Spleen (tissue), 7 donors: Measurements from ENCODE around the gene LCN6.

Source experiments
- POLR2A ChIP-seq, 3 donors: fragments of 450-650 bp; IDR thresholded peaks; one replicate each; pipeline ENCODE4 v1.5.1; 2017; ENCODE audit warnings: antibody characterized with exemption in 3 of 3, mild to moderate bottlenecking in 1 of 3
- POLR2AphosphoS5 ChIP-seq, 3 donors: sonication (generic); formaldehyde crosslinking; IDR thresholded peaks; one replicate each; pipeline ENCODE4 v1.5.1; 2017; ENCODE audit warnings: antibody characterized with exemption in 3 of 3
- TF ChIP-seq, protein P1 (sequence below), 11 experiments: fragments of 200-600 bp in 7 of 11; fragments of 450-650 bp in 4 of 11; sonication (generic) in 4 of 11; IDR thresholded peaks in 8 of 11; conservative IDR thresholded peaks in 3 of 11; 1 replicate in 7 of 11; 2 replicates in 4 of 11; pipeline versions ENCODE4 v1.4.0 to v1.8.0; 2016 to 2021; ENCODE audit warnings: antibody characterized with exemption in 11 of 11, inconsistent platforms in 4 of 11, mild to moderate bottlenecking in 1 of 11
- donor health status: DM: no; HTN: no; CAD: no; lungs with moderate emphysema.
- donor health status: DM: no; HTN: no; CAD: no.
- donor health status: DM: no; HTN: no; CAD: no.

- TF ChIP-seq, protein P1, sequence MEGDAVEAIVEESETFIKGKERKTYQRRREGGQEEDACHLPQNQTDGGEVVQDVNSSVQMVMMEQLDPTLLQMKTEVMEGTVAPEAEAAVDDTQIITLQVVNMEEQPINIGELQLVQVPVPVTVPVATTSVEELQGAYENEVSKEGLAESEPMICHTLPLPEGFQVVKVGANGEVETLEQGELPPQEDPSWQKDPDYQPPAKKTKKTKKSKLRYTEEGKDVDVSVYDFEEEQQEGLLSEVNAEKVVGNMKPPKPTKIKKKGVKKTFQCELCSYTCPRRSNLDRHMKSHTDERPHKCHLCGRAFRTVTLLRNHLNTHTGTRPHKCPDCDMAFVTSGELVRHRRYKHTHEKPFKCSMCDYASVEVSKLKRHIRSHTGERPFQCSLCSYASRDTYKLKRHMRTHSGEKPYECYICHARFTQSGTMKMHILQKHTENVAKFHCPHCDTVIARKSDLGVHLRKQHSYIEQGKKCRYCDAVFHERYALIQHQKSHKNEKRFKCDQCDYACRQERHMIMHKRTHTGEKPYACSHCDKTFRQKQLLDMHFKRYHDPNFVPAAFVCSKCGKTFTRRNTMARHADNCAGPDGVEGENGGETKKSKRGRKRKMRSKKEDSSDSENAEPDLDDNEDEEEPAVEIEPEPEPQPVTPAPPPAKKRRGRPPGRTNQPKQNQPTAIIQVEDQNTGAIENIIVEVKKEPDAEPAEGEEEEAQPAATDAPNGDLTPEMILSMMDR (IDR thresholded peaks at IDR 0.05 in 8 of 11, conservative IDR thresholded peaks at IDR 0.05 in 3 of 11) = no peak
- TF ChIP-seq POLR2AphosphoS5 (IDR thresholded peaks at IDR 0.05) = peak in 1 of 3 donors; percentile 17
- TF ChIP-seq POLR2A (IDR thresholded peaks at IDR 0.05) = no peak
These were observed 30.9 kb downstream of the LCN6 start for GRCh38 chr9:136717399-136717798.
